Stimulated activated CD4-positive, alpha-beta T cell treated with anti-CD3 and anti-CD28 coated beads, TNF-alpha, amount 100 ng/mL, for 4 hours (primary cell): ENCODE data around the gene ACTL6A.

Source experiments
- DNase-seq, 3 experiments: peaks; one replicate each; pipeline ENCODE4 v3.0.0-alpha.2; 2020; ENCODE audit warnings: low read depth in 3 of 3

ACTL6A gene

DNA sequence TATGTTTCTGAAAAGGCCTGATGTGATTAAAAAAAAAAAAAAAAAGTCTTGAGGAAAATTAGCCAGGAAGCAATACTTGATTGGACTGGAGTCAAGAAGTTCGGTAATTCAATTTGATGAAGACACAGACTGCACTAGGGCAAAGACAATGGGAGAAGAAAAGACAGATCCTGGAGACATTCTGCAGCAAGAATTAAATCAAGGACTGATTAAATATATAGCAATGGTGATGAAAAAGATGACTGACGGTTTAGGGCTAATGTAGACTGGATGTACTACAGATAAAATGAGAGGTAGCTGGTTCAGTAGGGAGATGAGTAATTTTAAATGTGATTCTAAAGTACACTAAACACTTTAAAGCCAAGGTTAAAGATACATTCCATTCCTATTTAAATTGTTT is 27.9 kb downstream of the ACTL6A start:
- DNase-seq: no peak

DNA sequence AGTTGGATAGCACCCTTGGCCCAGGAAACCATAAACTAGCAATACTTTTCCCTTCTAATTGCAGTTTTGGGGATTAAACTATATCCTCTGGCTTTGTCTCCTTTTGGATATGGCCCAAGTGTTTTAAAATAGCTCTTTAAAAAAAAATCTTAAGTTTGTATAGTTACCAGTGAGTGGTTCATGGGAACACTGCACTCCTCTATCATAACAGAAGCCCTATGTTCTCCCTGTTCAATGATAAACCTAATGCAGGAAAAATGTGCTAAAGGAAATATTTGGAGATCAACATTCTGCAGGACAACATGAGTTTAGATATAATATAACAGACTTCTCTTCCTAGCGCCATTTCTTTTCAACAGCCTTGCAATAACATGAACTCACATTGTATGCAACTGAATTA is 28.6 kb downstream of the ACTL6A start:
- no peak for DNase-seq

DNA sequence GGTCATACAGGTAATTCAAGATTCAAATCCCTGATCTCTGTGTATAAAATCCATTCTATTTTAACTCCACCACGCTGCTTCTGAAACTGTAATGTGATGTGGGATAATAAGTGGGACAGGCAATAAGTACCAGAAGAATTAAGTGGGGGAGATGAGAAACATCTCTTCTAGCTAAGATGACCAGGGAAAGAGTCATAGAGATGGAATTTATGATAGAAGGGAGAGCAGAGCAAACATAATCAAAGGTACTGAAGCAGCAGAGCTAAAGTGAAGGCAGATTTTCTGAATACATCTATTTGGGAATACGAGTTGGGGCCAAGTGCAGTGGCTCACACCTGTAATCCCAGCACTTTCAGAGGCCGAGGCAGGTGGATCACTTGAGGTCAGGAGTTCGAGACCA is 36.8 kb downstream of the ACTL6A start:
- no peak for DNase-seq

DNA sequence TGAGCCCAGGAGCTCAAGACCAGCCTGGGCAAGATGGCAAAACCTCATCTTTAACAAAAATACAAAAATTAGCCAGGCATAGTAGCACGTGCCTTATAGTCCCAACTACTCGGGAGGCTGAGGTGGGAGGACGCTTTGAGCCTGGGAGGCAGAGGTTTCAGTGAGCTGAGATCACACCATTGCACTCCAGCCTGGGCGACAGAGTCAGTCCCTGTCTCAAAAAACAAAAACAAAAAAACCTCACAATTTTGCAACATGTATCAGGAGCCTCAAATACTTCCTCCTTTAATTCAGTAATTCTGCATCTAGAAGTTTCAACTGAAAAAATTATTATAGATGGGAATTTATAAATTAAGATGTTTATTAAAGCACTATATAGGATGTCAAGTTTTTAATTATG is 40.6 kb downstream of the ACTL6A start:
- no peak for DNase-seq

DNA sequence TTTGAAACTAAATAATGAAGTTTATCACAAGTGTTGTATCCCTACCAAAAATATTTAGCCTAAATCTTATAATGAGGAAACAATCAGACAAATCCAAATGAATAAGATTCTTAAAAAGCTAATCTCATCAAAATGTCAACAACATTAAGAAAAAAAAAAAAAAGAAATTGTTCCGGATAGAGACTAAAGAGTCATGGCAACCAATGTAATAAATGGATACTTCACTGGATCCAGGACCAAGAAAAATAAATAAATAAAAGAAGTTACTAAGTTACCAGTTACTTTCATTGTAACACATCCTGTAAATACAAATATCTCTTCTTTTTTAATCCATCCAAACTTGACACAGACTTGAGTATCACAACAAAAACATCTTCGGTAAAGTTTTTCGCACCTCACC is 41.1 kb downstream of the ACTL6A start:
- no peak for DNase-seq

DNA sequence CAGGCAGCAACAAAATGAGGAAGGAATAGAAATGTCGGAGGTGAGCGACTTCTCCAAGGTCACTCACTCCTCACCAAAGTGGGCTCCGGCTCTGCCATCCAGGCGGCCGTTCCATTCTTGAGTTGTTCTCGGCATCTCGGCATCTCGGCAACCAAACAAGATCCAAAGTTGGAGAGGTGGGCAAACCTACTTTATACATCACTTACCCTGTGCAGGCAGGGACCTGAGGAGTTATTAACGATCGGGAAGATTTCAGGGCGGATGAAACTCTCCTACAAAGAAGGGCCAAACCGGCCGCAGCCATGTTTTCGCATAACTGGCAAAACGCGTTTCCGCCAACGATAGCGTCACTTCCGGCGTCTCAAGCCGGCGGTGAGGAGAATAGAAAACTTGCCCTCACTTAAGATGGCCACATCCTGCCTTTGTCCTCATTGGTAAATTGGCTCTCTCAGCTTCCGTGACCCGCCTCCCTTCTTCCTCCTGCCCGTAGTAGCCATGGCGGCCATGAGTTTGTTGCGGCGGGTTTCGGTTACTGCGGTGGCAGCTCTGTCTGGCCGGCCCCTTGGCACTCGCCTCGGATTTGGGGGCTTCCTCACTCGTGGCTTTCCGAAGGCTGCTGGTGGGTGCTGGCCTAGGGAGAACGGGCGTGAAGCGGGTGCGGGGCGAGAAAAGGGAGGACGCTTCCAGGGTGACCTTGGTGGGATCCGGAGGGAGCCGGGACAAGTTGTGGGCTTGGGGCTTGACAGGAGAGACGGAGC is 41.8 kb downstream of the ACTL6A start, which contains the start of the genes MRPL47 and NDUFB5:
Gene MRPL47, minus strand, starts transcription at position 318 of the 758 bp plus-strand sequence. Its CDS starts 14 bp downstream, at position 304.
Gene NDUFB5, plus strand, starts transcription at position 474 of the 758 bp plus-strand sequence. Its CDS starts 22 bp downstream, at position 496.
- peak; percentile 72 to 84 (median 83) for DNase-seq

DNA sequence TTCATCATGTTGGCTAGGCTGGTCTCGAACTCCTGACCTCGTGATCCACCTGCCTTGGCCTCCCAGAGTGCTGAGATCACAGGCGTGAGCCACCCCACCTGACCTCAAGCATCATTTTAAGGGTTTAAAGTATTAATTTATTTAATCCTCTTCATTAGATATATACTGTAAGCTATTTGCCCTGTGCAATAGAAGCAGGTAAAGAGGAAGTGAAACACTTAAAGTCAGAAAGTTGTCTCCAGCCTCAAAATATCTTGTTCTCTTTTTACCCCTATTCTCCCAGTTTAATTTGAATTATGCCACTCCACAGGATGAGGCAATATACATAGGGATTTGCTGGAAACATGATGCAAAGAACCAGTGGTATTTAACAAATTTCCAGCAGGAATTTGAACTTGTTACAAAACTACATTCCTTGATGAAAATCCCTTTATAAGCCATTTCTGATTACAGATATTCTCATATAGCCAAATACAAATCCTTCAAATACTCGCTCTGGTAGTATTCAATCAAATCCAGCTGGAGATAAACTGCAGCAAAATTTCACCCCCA is 43.9 kb downstream of the ACTL6A start:
- no peak for DNase-seq

DNA sequence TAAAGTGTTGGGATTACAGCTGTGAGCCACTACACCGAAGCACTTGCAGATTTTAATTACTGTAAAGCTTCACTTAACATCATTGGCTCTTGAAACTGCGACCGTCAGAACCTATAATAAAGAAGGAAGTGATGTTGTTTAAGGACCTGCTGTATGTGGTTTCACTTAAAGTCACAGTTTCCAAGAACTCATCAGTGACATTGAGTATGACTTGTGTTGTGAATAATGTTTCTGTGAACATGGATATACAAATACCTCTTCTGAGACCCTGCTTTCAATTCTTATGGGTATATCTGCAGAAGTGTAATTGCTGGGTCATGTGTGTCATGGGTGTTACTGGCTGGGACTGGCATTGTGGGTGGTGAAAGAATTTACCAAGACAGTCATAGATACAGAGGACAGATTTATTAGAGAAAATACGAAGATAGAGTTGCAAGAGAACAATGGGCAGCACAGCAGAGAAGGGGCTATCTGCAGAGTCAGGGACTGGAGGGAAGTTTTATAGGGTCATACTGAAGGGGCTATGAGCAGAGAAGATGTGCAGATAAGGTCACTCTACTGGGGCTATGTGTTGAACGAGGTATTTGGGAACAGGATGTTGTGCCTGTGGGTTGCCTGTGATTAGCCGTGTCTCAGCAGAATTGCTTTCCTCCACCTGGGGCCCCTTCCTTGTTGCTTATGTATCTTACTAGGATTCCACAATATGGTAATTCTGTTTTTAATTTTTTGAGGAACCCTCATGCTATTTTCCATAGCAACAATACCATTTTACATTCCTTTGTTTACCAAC is 46.4 kb downstream of the ACTL6A start:
- no peak for DNase-seq

DNA sequence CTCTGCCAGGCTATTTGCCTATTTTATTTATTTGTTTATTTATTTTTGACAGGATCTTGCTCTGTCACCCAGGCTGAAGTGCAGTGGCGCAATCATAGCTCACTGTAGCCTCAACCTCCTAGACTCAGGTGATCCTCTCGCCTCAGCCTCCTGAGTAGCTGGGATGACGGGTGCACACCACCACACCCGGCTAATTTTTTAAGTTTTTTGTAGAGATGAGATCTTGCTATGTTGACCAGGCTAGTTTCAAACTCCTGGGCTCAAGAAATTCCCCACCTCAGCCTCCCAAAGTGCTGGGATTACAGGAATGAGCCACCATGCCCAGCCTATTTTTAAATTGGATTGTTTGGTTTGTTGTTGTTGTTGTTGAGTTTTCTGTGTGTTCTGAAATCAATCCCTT is 47.3 kb downstream of the ACTL6A start:
- no peak for DNase-seq

DNA sequence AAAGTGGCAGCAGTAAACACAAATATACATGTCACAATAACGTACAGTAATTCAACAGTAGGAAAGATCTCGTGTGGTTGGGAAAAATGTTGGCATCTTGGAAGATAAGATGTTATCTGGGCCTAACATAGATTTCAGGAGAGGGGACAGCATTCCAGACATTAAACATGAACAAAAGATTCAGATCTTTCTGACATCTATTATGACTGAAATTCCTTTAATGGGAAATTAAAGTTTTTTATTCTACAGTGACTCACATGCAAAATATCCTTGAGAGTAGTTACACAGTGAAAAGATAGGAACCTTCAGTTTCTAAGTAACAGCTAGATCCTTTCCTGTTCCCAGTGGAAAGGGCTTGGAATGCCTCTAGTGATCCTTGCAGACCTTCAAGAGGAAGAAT is 51.1 kb downstream of the ACTL6A start:
- no peak for DNase-seq

DNA sequence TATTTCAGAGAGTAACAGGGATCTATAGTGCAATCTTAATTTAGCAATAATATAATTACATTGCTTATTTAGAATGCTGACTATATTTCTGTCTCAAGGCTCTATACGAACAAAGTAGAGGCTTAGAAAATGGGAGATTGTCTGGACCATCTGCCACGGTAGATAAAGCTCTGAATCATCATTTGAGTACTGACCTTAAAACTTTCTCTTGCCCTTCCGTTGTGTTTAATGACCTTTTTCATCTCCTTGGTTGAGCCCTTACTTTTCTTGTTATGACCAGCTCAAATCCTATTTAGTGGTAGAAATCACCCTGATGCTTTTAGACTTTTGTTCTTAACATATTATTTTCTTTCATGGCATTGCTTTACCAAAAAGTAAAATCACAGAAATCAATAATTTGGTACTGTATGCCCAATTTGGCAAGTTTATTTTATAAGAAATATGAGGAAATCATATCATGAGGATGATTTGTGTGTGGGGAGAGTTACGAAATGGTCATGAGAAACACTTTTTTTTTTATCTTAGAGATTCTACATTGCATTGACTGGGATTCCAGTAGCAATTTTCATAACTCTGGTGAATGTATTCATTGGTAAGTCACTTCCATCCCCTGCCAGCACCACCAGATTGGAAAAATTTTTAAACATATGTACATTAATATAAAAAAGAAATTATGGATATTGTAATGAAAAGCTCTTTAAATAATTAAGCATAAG is 52.9 kb downstream of the ACTL6A start:
- DNase-seq: no peak

DNA sequence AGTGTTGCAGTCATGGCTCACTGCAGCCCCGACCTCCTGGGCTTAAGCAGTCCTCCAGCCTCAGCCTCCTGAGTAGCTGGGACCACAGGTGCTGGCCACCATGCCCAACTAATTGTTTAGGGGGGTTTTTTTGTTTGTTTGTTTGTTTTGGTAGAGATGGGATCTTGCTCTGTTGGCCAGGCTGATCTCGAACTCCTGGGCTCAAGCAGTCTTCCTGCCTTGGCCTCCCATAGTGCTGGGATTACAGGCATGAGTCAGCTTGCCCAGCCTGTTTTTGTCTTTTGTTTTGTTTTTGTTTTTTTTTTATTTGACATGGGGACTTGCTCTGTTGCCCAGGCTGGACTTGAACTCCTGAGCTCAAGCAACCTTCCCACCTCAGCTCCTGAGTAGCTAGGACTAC is 59.3 kb downstream of the ACTL6A start:
- no peak for DNase-seq

DNA sequence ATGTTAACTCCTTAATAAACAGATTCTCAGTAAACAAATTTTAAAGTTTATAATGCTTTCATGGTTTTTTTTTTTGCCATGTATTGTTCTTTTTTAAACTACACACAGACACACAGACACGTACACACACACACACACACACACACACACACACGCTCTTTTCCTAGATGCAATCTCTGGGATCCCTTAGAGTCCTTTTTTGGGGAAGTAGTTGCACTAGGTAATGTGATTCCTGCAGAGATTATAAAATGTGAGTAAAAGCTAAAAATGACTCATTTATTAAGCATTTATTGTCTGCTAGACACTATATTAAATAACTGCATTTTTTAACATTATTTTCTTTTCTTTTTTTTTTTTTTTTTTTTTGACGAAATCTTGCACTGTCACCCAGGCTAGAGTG is 61.7 kb downstream of the ACTL6A start:
- DNase-seq: no peak

DNA sequence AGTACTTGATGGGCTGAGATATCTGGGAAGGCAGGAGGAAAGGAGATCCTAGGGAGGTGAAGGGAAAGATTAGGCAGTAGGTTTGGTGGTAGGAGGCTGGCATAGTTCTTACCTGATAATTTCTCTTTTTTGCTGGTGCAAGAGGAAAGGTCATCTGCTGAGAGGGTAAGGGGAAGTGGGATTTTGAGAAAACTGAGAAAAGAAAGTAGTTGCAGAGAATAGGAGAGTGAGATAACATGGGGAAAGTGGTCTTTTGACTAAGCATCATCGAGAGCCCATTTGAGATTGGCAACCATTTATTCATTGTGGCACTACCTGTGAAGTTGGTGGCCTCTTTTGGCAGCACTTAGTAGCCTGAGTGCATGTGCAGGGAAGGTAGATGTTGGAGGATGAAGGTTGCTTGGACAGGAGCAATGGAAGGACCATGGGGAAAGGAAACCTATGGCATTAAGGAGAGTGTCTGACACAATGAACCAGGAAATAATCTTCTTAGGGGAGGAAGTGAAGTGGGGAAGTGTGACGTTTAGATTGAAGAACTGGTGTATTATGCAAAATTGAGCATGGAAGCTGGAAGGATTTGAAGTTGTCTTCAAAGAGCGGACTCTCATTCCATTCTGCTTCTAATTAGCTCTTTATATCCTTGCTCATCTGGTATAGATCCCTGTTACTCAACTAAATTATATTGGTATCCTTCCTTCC is 68.2 kb downstream of the ACTL6A start:
- DNase-seq: no peak
